Omental fat pad (tissue), 4 donors: Measurements from ENCODE around the gene ENGASE. TPM values are rescaled to one million over a fixed set of nuclear protein-coding genes. Genes with fewer than 3 reads are reported as not detected.

Experiments
- ATAC-seq: fragments of 150-250 bp; one replicate; pipeline ENCODE4 v1.9.1; 2016; ENCODE audit warnings: mild to moderate bottlenecking, moderate library complexity; ENCODE audit not compliant: low FRiP score
- DNase-seq: peaks from one replicate; pipeline ENCODE4 v3.0.0-alpha.2; 2019; ENCODE audit warnings: low spot score
- CTCF ChIP-seq, 3 donors: fragments of 450-650 bp; IDR thresholded peaks; one replicate each; pipeline ENCODE4 v1.5.1; 2016 to 2017; ENCODE audit warnings: antibody characterized with exemption in 3 of 3, mild to moderate bottlenecking in 3 of 3, moderate library complexity in 2 of 3
- total RNA-seq, 4 donors: library from RNA; depleted of rRNA; stranded (reverse); fragments of >200 nt; gene quantifications; one replicate each; pipeline ENCODE4 v1.1.0, GENCODE V29; 2016

ENGASE gene
- total RNA-seq, 4 donors from 2014 or later: 12.2 to 52.3 (median 22.2) TPM

- TF ChIP-seq CTCF (IDR thresholded peaks at IDR 0.05): no peak
- ATAC-seq (no peak), DNase-seq (no peak)
Measured at GRCh38 chr17:79108870-79109269, 34.2 kb downstream of the ENGASE start.

GRCh38 chr17:79109584-79109983, 35.0 kb downstream of the ENGASE start:
- DNase-seq (no peak), ATAC-seq (no peak)
- no peak for TF ChIP-seq CTCF (IDR thresholded peaks at IDR 0.05)

DNA sequence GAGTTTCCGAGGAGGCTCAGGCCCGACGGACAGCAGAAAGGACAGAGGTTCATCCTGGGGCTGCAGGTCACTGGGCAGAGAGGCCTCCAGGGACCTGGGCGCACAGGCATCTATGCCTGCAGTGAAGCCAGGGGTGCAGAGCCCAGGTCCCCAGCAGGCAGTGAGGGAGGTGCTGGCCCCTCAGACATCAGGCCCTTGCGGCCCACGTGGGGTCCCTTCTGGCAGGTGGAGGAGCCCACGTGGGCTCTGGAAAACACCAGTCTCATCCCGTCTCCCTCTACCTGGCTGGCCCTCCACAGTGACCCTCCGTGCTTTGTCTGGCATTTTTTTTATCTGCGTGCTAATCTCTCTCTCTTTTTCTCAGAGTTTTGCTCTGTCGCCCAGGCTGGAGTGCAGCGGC, 36.5 kb downstream of the ENGASE start:
- ATAC-seq (no peak), DNase-seq (no peak)
- TF ChIP-seq CTCF (IDR thresholded peaks at IDR 0.05): no peak

GRCh38 chr17:79112471-79112870, 37.8 kb downstream of the ENGASE start:
- ATAC-seq (no peak), DNase-seq (no peak)
- no peak for TF ChIP-seq CTCF (IDR thresholded peaks at IDR 0.05)

DNA sequence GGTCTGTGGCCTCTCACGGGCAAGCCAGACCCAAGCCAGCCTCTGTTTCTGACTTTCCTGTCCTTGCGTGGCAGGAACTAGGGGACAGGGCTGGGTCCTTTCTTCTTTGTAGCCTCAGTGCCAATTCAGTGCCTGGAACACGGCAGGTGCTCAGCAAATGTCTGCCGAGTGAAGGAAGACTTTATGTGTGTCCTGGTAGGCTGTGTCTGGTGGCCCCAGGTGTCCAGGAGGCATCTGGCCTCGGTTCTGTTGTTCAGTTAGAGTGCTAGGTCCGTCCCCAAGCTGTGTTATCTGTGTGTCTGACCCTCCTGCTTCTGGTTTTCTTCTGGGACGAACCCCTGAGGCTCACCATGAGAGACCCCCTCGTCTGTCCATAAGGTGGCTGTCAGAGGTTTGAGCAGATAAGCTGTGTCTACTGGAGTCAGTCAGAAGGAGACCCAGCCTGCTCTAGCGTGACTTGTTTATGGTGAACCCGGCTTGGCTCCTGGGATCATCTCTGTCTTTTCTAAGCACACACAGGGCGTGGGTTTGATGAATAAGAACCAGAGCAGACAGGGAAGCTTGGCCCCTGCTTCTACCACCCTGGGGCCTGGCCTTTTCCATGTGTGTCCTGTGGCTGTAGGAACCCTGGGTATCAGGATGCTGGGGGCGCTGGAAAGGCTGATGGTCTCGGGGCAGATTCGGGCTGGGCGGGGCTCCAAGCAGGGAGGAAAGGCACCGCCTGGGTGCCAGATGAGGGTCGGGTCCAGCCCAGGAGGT, 39.3 kb downstream of the ENGASE start:
- no peak for ATAC-seq
- no peak for TF ChIP-seq CTCF (IDR thresholded peaks at IDR 0.05)
- no peak for DNase-seq

DNA sequence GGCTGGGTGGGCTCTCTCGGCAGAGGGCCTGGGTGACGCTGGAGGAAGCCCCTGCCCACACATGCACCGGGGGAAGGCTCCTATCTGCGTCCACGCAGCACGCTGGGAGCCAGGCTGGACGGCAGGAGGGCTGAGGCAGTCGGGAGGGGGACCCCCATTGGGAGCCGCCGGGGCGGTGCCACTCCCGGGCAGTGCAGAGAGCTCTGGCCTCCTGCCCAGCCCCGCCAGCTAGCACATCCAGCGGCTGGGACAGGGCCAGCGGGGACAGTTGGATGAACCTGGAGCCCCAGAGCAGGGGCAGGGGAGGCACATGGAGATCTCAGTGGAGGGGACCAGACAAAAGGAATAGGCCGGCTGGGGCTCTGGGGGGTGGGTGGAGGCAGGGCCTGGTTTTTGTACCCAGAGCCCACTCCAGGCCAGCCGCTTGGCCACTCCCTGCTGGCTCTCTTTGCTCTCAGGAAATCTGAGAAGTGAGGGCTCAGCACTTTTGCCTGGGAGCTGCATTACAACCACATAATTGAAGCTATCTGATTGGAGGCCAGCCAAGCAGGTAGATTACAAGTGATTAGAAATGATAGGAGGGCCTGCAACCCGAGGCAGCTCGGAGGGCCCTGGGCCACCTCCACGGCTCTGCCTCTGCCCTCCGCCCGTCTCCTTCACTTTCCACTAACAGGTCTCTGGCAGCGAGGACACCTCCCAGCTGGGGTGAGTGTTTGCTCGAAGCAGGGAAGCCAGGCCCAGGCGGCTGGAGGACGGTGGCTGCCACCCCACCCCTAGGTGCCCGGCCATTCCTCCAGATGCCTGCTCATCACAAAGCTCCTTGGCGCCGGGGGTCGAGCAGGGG, 40.1 kb downstream of the ENGASE start:
- DNase-seq (no peak), ATAC-seq (no peak)
- TF ChIP-seq CTCF (IDR thresholded peaks at IDR 0.05): no peak
